ENCODE results near the gene FCRL3. TPM values are rescaled to one million over a fixed set of nuclear protein-coding genes. Genes with fewer than 3 reads are reported as not detected.

Gene FCRL3
- total RNA-seq, 1 experiment from 2014 or later: not detected

- no peak for TF ChIP-seq EZH2 (IDR thresholded peaks at IDR 0.05; ENCODE audit: borderline replicate concordance, low read depth, low read length, poor library complexity, severe bottlenecking)
- TF ChIP-seq, protein P1, sequence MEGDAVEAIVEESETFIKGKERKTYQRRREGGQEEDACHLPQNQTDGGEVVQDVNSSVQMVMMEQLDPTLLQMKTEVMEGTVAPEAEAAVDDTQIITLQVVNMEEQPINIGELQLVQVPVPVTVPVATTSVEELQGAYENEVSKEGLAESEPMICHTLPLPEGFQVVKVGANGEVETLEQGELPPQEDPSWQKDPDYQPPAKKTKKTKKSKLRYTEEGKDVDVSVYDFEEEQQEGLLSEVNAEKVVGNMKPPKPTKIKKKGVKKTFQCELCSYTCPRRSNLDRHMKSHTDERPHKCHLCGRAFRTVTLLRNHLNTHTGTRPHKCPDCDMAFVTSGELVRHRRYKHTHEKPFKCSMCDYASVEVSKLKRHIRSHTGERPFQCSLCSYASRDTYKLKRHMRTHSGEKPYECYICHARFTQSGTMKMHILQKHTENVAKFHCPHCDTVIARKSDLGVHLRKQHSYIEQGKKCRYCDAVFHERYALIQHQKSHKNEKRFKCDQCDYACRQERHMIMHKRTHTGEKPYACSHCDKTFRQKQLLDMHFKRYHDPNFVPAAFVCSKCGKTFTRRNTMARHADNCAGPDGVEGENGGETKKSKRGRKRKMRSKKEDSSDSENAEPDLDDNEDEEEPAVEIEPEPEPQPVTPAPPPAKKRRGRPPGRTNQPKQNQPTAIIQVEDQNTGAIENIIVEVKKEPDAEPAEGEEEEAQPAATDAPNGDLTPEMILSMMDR (conservative IDR thresholded peaks at IDR 0.05; ENCODE audit: low read depth, low read length): no peak
- Histone ChIP-seq H3K27ac (ENCODE audit: low read depth, low read length, poor library complexity, severe bottlenecking) (no peak overlapping the region), H3K36me3 (ENCODE audit: insufficient read depth, low read length, poor library complexity, severe bottlenecking) (no peaks in the 10 kb centered on the region), H3K9me3 (ENCODE audit: low read depth, low read length, poor library complexity, severe bottlenecking) (no peaks in the 10 kb centered on the region), H3K4me3 (ENCODE audit: low read depth, low read length, poor library complexity, severe bottlenecking) (no peak overlapping the region), H3K4me1 (ENCODE audit: insufficient read depth, low read length, poor library complexity, severe bottlenecking) (no peaks in the 10 kb centered on the region), H3K27me3 (replicated peaks; ENCODE audit: insufficient read depth, low read depth, low read length, poor library complexity) (peaks cover 28% of the 10 kb centered on the region)
- CTCF ChIA-PET: no interaction called here
- DNase-seq (ENCODE audit: low spot score): no peak
- POLR2A ChIA-PET (ENCODE audit: low non-redundant PET): no interaction called here
- BruUV-seq (replicated peaks): no TSS peak
- intact Hi-C loops (cut with micrococcal nuclease; ENCODE audit: unreplicated experiment): loop anchor here (10.0 kb wide), 1 partner anchor 421 kb away; a partner anchor contains a TSS
These were observed 3.4 kb upstream of the FCRL3 start for GRCh38 chr1:157703981-157704380.

- H3K4me1 ChIP-seq (ENCODE audit: insufficient read depth, low read length, poor library complexity, severe bottlenecking): no peaks in the 10 kb centered on the region
- no peak for TF ChIP-seq EZH2 (IDR thresholded peaks at IDR 0.05; ENCODE audit: borderline replicate concordance, low read depth, low read length, poor library complexity, severe bottlenecking)
- TF ChIP-seq, protein P1 (conservative IDR thresholded peaks at IDR 0.05; ENCODE audit: low read depth, low read length): no peak
- H3K36me3 ChIP-seq (ENCODE audit: insufficient read depth, low read length, poor library complexity, severe bottlenecking): no peaks in the 10 kb centered on the region
- DNase-seq (ENCODE audit: low spot score): no peak
- H3K4me3 ChIP-seq (ENCODE audit: low read depth, low read length, poor library complexity, severe bottlenecking): no peak overlapping the region
- no peak overlapping the region for H3K27ac ChIP-seq (ENCODE audit: low read depth, low read length, poor library complexity, severe bottlenecking)
- peaks cover 31% of the 10 kb centered on the region for H3K27me3 ChIP-seq (replicated peaks; ENCODE audit: insufficient read depth, low read depth, low read length, poor library complexity)
- intact Hi-C loops (cut with micrococcal nuclease; ENCODE audit: unreplicated experiment): loop anchor here (10.0 kb wide), 1 partner anchor 422 kb away; a partner anchor contains a TSS
- ChIA-PET POLR2A (ENCODE audit: low non-redundant PET) (no interaction called here), CTCF (no interaction called here)
- BruUV-seq (replicated peaks): no TSS peak
- H3K9me3 ChIP-seq (ENCODE audit: low read depth, low read length, poor library complexity, severe bottlenecking): no peaks in the 10 kb centered on the region
These were observed 1.8 kb upstream of the FCRL3 start for GRCh38 chr1:157702308-157702825.

GRCh38 chr1:157700305-157700704 lies 264 bp downstream of the FCRL3 start:
- H3K4me3 ChIP-seq (ENCODE audit: low read depth, low read length, poor library complexity, severe bottlenecking): no peak overlapping the region
- intact Hi-C loops (cut with micrococcal nuclease; ENCODE audit: unreplicated experiment): loop anchor here (10.0 kb wide), 1 partner anchor 424 kb away; a partner anchor contains a TSS
- BruUV-seq (replicated peaks): no TSS peak
- DNase-seq (ENCODE audit: low spot score): no peak
- no peaks in the 10 kb centered on the region for H3K9me3 ChIP-seq (ENCODE audit: low read depth, low read length, poor library complexity, severe bottlenecking)
- ChIA-PET POLR2A (ENCODE audit: low non-redundant PET) (no interaction called here), CTCF (no interaction called here)
- TF ChIP-seq, protein P1 (conservative IDR thresholded peaks at IDR 0.05; ENCODE audit: low read depth, low read length): no peak
- no peak for TF ChIP-seq EZH2 (IDR thresholded peaks at IDR 0.05; ENCODE audit: borderline replicate concordance, low read depth, low read length, poor library complexity, severe bottlenecking)
- H3K27ac ChIP-seq (ENCODE audit: low read depth, low read length, poor library complexity, severe bottlenecking): no peak overlapping the region
- H3K36me3 ChIP-seq (ENCODE audit: insufficient read depth, low read length, poor library complexity, severe bottlenecking): no peaks in the 10 kb centered on the region
- H3K4me1 ChIP-seq (ENCODE audit: insufficient read depth, low read length, poor library complexity, severe bottlenecking): no peaks in the 10 kb centered on the region
- peaks cover 35% of the 10 kb centered on the region for H3K27me3 ChIP-seq (replicated peaks; ENCODE audit: insufficient read depth, low read depth, low read length, poor library complexity)
